Muscle of leg (tissue), 16 donors: ENCODE results near the gene TALDO1. TPM values are rescaled to one million over a fixed set of nuclear protein-coding genes. Genes with fewer than 3 reads are reported as not detected.

Source experiments
- DNase-seq: peaks from one replicate; pipeline ENCODE4 v3.0.0; 2013
- H3K27ac ChIP-seq: one replicate; pipeline ENCODE4 v1.5.1; 2013; ENCODE audit warnings: mild to moderate bottlenecking, low read length, control low read depth
- H3K27me3 ChIP-seq: one replicate; pipeline ENCODE4 v1.6.1; 2013; ENCODE audit warnings: low read length; ENCODE audit not compliant: control insufficient read depth, insufficient read depth
- H3K36me3 ChIP-seq: one replicate; pipeline ENCODE4 v1.6.1; 2013; ENCODE audit warnings: low read length; ENCODE audit not compliant: control insufficient read depth, insufficient read depth
- H3K4me1 ChIP-seq: one replicate; pipeline ENCODE4 v1.6.1; 2013; ENCODE audit warnings: low read length; ENCODE audit not compliant: control insufficient read depth, insufficient read depth
- H3K4me3 ChIP-seq: one replicate; pipeline ENCODE4 v1.5.1; 2013; ENCODE audit warnings: low read length, control low read depth
- H3K9me3 ChIP-seq: replicated peaks from 2 replicates; pipeline ENCODE4 v1.6.1; 2013; ENCODE audit warnings: low read depth, low read length; ENCODE audit not compliant: control insufficient read depth
- WGBS: methylation state at CpG from one replicate; pipeline ENCODE4 v1.1.5; 2013; ENCODE audit warnings: missing lambda C conversion rate; ENCODE audit not compliant: insufficient coverage; 5-methylcytosine and 5-hydroxymethylcytosine counted together
- long read RNA-seq, 11 donors: transcript quantifications; one replicate each; lab custom pipeline, GENCODE V29; 2026
- polyA plus RNA-seq, 8 donors: library from polyadenylated mRNA; unstranded; fragments of 120-200 nt; gene quantifications; one replicate each; pipeline versions ENCODE4 v1.2.1 to v1.2.3, GENCODE V29; 2013; ENCODE audit warnings: inconsistent platforms in 1 of 8, low replicate concordance in 1 of 8; ENCODE audit not compliant: insufficient read length in 8 of 8, insufficient read depth in 1 of 8
- total RNA-seq: library from RNA; stranded (reverse); fragments of 120-200 nt; gene quantifications from one replicate; pipeline ENCODE4 v1.2.4, GENCODE V29; 2013

Gene TALDO1
- total RNA-seq (62.7 TPM), polyA plus RNA-seq (10 to 100 TPM; 60.2 to 79.9 (median 71.3) TPM)
- long read RNA-seq, donor 1, transcript TALDO1-201 (8 exons, 1,346 nt): major isoform, 18 of 20 reads
- long read RNA-seq, donor 1, partial matches to known transcripts: 0 of 20 reads
- long read RNA-seq, donor 1, other reads (novel, unspliced or antisense): 0 of 20 reads
- long read RNA-seq, donor 2, transcript TALDO1-201 (8 exons, 1,346 nt): major isoform, 5 of 6 reads
- long read RNA-seq, donor 2, partial matches to known transcripts: 0 of 6 reads
- long read RNA-seq, donor 2, other reads (novel, unspliced or antisense): 0 of 6 reads
- long read RNA-seq, donor 3, transcript TALDO1-201 (8 exons, 1,346 nt): major isoform, 32 of 35 reads
- long read RNA-seq, donor 3, partial matches to known transcripts: 0 of 35 reads
- long read RNA-seq, donor 3, other reads (novel, unspliced or antisense): 0 of 35 reads
- long read RNA-seq, donor 4, transcript TALDO1-201 (8 exons, 1,346 nt): major isoform, 19 of 22 reads
- long read RNA-seq, donor 4, partial matches to known transcripts: 0 of 22 reads
- long read RNA-seq, donor 4, other reads (novel, unspliced or antisense): 0 of 22 reads
- long read RNA-seq, donor 5, transcript TALDO1-201 (8 exons, 1,346 nt): major isoform, 81 of 112 reads
- long read RNA-seq, donor 5, partial matches to known transcripts: 25 of 112 reads
- long read RNA-seq, donor 5, other reads (novel, unspliced or antisense): 0 of 112 reads
- long read RNA-seq, donor 6, transcript TALDO1-201 (8 exons, 1,346 nt): major isoform, 68 of 99 reads
- long read RNA-seq, donor 6, transcript TALDO1-206 (2 exons, 587 nt): minor isoform, 6 of 99 reads
- long read RNA-seq, donor 6, partial matches to known transcripts: 22 of 99 reads
- long read RNA-seq, donor 6, other reads (novel, unspliced or antisense): 0 of 99 reads
- long read RNA-seq, donor 7, transcript TALDO1-201 (8 exons, 1,346 nt): major isoform, 44 of 67 reads
- long read RNA-seq, donor 7, partial matches to known transcripts: 17 of 67 reads
- long read RNA-seq, donor 7, other reads (novel, unspliced or antisense): 0 of 67 reads
- long read RNA-seq, donor 8, transcript TALDO1-201 (8 exons, 1,346 nt): major isoform, 35 of 37 reads
- long read RNA-seq, donor 8, partial matches to known transcripts: 0 of 37 reads
- long read RNA-seq, donor 8, other reads (novel, unspliced or antisense): 0 of 37 reads
- long read RNA-seq, donor 9, transcript TALDO1-201 (8 exons, 1,346 nt): major isoform, 29 of 43 reads
- long read RNA-seq, donor 9, partial matches to known transcripts: 8 of 43 reads
- long read RNA-seq, donor 9, other reads (novel, unspliced or antisense): 0 of 43 reads
- long read RNA-seq, donor 10, transcript TALDO1-201 (8 exons, 1,346 nt): major isoform, 39 of 46 reads
- long read RNA-seq, donor 10, partial matches to known transcripts: 0 of 46 reads
- long read RNA-seq, donor 10, other reads (novel, unspliced or antisense): 0 of 46 reads
- long read RNA-seq, donor 11, transcript TALDO1-201 (8 exons, 1,346 nt): major isoform, 47 of 49 reads
- long read RNA-seq, donor 11, partial matches to known transcripts: 0 of 49 reads
- long read RNA-seq, donor 11, other reads (novel, unspliced or antisense): 0 of 49 reads

DNA sequence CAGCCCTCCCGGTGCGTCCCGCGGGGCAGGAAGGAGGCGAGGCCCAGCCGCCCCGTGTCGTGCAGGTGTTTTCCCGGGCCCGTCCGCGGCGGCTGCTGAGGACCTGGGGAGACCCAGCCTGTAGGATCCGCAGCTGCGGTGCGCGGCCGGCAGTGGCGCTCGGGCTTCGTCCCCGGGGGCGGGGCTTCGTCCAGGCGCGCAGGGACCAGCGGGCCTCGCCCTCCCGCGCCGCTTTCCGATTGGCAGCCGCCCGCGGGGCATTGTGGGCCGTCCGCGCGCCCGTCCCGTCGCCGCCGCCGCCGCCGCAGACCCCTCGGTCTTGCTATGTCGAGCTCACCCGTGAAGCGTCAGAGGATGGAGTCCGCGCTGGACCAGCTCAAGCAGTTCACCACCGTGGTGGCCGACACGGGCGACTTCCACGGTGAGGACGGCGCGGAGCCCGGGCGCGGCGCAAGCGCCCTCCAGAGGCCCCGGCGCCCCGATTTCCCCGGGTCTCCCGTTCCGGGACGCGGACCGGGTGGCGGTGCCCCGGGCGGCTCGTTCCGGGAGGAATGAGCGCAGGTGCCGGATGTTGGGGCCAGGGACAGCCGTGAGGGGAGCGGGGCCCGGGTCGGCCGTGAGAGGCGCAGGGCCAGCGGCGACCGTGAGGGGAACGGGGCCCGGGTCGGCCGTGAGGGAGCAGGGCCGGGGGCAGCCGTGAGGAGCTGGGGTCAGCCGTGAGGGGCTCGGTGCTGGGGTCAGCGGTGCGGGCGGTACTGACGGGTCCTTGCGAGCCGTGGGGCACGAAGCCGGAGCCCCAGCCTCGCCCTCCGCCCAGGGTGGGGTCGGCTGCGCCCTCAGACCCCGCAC is at the start of gene TALDO1:
Gene TALDO1, plus strand, starts transcription at position 307 of the 849 bp plus-strand sequence. Its CDS starts 18 bp downstream, at position 325.
- Histone ChIP-seq H3K4me3 (peak within 1 kb of the TSS; percentile 66), H3K27me3 (no peaks in the 10 kb centered on the region), H3K9me3 (no peaks in the 10 kb centered on the region), H3K36me3 (no peaks in the 10 kb centered on the region), H3K4me1 (peaks cover 17% of the 10 kb centered on the region), H3K27ac (peak within 1 kb of the TSS; percentile 7)
- peak; percentile 94 for DNase-seq
- under 1% methylated on average over 110 of the region's 112 CpGs for WGBS

DNA sequence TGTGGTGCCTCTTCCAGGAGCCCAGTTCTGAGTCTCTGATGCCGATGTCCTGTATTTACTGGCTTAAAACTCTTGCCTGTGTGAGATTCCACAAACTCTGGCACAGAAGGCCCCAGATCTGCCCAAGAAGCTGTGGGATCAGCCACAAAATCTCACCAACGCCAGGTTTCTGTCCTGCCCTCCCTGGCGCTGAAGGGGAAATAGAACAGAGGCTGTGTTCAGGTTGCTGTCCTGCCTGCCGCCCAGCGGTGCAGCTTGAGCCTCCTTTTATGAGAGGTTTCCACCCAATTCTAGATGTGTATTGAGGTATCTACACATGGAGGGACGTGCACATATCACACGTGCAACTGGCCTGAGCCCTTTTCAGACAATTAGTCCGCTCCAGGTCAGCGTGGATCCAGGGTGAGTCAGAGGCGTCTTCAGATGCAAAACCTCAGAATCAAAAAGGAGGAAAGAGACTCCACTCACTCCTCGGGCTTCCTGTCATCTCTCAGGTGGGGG is 49.4 kb upstream of the TALDO1 start:
- Histone ChIP-seq H3K9me3 (no peaks in the 10 kb centered on the region), H3K4me1 (peaks cover 27% of the 10 kb centered on the region), H3K4me3 (no peak overlapping the region), H3K27ac (no peak overlapping the region), H3K27me3 (no peaks in the 10 kb centered on the region), H3K36me3 (peaks cover 30% of the 10 kb centered on the region)
- WGBS: 68% methylated on average over 4 of the region's 11 CpGs
- no peak for DNase-seq

DNA sequence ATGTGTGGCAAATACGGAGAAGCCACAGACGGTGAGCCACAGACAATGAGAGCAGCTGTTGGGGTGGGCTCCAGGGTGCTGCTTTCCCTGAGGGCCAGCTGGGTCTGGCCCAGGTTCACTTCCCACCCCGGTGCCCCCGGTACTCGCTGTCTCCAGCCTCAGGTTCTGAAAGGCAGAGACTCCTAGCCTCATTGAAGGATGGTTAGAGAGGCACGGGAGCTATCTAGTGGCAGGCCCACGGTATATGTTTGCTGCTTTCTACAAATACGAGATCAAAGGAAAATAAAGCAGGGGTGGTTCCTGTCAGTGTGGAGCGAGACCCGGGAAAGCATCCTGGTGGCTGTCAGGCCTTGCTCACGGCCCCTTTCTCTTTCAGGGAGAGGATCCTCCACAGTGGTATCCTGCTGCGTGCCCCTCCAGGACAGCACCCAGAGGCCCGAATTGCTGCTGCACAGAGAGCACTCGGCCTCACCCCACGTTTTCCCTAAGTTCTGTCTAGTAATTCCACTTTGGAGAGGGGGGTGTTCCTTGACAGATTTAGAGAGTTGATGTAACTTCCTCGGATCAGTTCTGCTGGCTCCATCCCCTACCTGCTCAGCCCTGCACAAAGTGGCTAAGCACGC is 48.7 kb upstream of the TALDO1 start:
- WGBS: 63% methylated on average over 10 of the region's 17 CpGs
- H3K27ac ChIP-seq: no peak overlapping the region
- no peaks in the 10 kb centered on the region for H3K27me3 ChIP-seq
- peaks cover 36% of the 10 kb centered on the region for H3K36me3 ChIP-seq
- peaks cover 28% of the 10 kb centered on the region for H3K4me1 ChIP-seq
- H3K9me3 ChIP-seq: no peaks in the 10 kb centered on the region
- DNase-seq: no peak
- no peak overlapping the region for H3K4me3 ChIP-seq

DNA sequence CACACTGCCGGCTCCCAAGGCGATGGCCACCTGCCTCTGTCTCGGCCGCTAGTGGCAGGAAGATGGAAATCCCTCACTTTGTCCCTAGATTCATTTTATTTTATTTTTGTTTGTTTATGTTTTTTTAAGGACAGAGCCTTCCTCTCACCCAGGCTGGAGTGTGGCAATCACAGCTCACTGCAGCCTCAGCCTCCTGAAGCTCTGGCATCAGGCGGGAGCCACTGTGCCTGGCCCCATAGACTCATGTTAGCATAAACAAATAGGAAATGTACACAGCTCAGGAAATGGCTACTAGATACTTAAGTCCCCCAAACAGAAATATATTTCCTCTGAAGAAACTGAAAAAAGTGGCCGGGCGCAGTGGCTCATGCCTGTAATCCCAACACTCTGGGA is 48.2 kb upstream of the TALDO1 start:
- peaks cover 39% of the 10 kb centered on the region for H3K36me3 ChIP-seq
- no peak for DNase-seq
- 95% methylated on average over 3 of the region's 7 CpGs for WGBS
- no peak overlapping the region for H3K4me3 ChIP-seq
- H3K4me1 ChIP-seq: peaks cover 25% of the 10 kb centered on the region
- H3K9me3 ChIP-seq: no peaks in the 10 kb centered on the region
- no peak overlapping the region for H3K27ac ChIP-seq
- no peaks in the 10 kb centered on the region for H3K27me3 ChIP-seq

DNA sequence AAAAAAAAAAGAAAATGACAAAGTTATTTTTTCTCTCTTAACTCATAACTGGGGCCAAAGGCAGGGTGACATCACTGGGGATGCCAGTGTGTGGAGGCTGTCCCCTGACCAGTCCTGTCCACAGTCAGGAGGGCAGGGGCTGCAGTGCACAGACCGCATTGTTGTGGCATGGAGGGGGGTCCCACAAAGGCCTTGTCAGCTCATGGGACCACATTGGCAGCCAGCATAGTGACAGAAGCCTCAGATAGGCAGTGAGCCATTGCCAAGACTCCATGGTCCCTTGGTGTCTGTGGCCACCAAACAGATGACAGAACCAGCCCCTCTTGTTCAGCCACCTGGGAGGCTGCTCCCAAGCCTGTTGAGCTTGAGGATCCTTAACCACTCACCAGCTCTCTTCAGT is 47.5 kb upstream of the TALDO1 start:
- H3K27me3 ChIP-seq: no peaks in the 10 kb centered on the region
- H3K4me1 ChIP-seq: peaks cover 28% of the 10 kb centered on the region
- H3K9me3 ChIP-seq: no peaks in the 10 kb centered on the region
- peaks cover 42% of the 10 kb centered on the region for H3K36me3 ChIP-seq
- 88% methylated on average over 1 of the region's 1 CpG for WGBS
- H3K4me3 ChIP-seq: no peak overlapping the region
- DNase-seq: no peak
- H3K27ac ChIP-seq: no peak overlapping the region

DNA sequence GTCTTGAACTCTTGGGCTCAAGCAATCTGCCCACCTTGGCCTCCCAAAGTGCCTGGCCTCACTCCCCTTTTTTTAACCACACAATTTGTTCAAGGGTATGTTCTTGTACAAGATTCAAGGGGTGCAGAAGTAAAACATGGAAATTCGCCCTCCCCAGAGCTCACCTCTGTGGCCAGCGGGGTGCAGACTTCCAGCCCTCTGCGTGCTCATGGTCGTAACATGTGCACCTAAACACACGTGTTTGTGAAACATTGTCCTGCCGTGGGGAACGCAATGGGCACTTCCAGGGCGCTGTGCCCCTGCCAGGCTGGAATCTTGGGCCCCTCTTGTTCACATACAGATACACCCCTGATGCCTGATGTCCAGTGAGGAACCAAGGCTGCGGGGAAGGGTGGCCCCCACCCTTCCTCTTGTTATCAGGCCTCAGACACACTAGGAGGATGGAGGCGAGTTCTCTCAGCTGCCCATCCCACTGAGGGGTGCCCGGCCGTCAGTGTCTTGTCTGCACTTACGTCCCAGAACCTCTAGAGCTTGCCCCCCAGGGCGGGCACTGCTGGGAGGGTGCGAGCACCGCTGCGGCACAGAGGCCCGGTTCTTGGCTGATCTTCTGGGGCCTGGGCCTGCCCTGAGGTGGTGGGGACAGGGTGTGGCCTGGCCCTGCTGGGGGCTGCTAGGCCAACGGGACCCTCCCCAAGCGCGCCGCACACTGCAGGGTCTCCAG is 45.4 kb upstream of the TALDO1 start:
- Histone ChIP-seq H3K36me3 (peaks cover 42% of the 10 kb centered on the region), H3K4me1 (peaks cover 28% of the 10 kb centered on the region), H3K27me3 (peaks cover 15% of the 10 kb centered on the region), H3K4me3 (no peak overlapping the region), H3K27ac (no peak overlapping the region), H3K9me3 (no peaks in the 10 kb centered on the region)
- 89% methylated on average over 20 of the region's 22 CpGs for WGBS
- DNase-seq: no peak

DNA sequence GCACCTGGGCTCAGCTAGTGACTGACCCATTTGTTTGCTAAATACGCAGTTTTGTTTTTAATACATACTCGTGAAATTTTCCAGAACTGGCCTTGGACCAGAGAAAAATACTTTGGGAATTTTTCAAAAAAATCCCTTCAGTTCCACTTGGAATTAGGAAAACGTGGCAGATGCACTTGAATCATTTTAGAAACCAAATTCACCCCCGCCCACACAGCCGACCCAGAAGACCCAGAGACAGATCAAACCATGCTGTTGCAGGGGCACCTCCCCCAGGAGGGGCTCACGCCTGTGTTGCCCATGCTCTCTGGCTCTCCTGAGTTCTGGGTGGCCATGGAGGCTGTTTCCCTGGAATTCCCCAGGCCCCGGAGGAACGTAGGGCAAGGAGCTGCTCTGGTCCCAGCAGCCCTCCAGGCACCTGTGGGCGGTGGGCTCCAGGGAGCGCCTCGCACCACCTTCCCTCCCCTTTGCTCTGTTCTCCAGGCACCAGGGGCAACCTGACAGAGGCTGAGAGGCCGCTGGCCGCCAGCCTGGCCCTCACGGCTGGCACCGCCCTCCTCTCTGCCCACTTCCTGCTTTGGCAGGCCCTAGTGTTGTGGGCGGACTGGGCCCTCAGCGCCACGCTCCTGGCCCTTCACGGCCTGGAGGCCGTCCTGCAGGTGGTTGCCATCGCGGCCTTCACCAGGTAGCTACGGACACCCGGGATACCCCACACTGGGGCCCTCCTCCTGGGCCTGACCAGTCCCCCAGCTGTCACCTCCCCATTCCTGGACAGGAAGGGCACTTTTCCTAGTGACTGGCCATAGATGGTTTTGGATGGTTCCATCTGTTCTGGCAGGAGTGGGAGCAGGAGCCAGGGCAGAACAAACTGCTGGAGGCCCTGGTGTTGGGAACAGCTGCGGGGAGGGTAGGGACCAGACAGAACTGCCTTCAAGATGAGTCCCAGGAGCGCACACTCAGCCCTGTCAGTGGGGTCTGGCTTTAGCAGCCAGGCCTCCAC is 44.5 kb upstream of the TALDO1 start:
- 81% methylated on average over 22 of the region's 26 CpGs for WGBS
- peaks cover 23% of the 10 kb centered on the region for H3K27me3 ChIP-seq
- DNase-seq: peak; percentile 52
- H3K4me3 ChIP-seq: no peak overlapping the region
- H3K36me3 ChIP-seq: peaks cover 42% of the 10 kb centered on the region
- H3K27ac ChIP-seq: peak overlapping the region; percentile 35
- peaks cover 33% of the 10 kb centered on the region for H3K4me1 ChIP-seq
- no peaks in the 10 kb centered on the region for H3K9me3 ChIP-seq
